GM18507 (cell line): ENCODE results near the gene STARD13.

Source experiments
- DNase-seq: peaks from one replicate; pipeline ENCODE4 v3.0.0; 2011; ENCODE audit warnings: low read depth; ENCODE audit not compliant: insufficient read length; ENCODE audit errors: extremely low spot score
- FAIRE-seq: peaks from 2 replicates; lab custom pipeline; 2011; peaks lifted over from hg19 to GRCh38; lab: Jason Lieb, UNC

The STARD13 gene

DNA sequence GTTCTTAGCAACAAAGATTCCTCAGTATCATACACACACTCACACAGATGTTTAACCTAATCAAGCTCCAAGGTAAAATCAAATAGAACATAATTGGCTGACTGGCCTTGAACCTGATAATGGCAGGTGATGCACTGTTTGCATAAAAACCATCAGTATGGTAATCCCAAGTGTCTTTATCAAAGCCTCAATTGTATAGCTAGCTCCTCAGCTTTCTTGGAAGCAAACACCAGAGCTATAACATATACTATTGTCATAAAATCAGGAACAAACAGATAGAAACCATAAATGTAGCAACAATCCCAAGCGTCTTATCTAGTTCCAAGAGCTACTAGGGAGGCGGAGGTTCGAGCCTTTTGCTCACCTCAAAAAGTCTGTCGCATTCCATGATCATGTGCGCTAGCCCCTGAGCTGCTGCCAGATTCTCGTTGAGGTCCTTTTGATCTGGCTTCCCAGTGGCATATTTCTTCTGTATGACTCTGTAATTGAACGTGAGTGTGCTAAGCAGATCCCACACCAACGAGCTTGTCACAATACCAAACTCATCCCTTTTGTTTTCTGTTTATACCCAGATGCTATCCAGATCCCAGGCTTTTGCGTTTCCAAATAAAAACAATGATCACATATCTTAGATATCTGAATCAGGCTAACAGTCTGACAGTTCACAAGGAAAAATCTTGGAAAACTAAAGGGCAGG lies 174.0 kb downstream of the STARD13 start:
- FAIRE-seq, result no peak
- no peak for DNase-seq

GRCh38 chr13:33110713-33111413 lies 174.7 kb downstream of the STARD13 start:
- FAIRE-seq, result peak; percentile 73

DNA sequence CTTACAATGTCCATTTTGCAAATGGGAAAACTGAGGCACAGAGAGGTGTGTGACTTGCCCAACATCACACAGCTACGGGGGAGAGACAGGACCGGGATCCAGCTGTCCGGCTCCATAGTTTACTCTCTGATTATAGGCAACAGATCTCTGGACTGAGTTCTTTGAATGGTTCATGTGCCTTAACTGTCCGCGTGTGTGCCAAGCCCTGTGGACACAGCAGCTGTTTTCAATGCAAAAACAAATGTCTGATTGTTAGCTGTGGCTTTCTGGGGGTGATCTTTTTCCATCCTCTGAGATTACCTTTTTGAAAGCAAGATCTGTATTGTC lies 175.2 kb downstream of the STARD13 start:
- FAIRE-seq (no peak), DNase-seq (no peak)

More at GRCh38 chr13:33110713-33111413, 174.7 kb downstream of the STARD13 start:
- DNase-seq, result peak; percentile 22

DNA sequence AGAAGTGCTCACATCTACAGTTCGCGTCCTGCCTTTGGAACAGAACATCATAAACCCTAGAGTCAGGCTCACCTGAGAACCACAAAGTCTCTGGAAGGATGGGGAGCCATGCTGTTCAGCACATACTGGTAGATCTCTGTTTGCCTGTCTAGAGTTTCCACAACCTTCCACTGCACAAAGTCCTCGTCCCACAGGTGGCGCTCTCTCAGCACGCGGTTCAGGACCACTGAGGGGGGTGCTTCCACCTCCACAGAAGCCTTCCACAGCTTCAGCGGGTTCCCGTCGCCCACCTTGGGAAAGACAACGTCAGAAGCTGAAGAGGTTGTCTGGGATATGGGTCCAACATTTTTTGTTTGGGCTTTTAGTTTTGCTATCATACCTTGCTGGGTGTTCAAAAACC lies 175.8 kb downstream of the STARD13 start:
- DNase-seq, result no peak

GRCh38 chr13:33109271-33109697 lies 176.3 kb downstream of the STARD13 start:
- FAIRE-seq (no peak), DNase-seq (no peak)

More for the DNA sequence above, 175.8 kb downstream of the STARD13 start:
- peak; percentile 91 for FAIRE-seq

DNA sequence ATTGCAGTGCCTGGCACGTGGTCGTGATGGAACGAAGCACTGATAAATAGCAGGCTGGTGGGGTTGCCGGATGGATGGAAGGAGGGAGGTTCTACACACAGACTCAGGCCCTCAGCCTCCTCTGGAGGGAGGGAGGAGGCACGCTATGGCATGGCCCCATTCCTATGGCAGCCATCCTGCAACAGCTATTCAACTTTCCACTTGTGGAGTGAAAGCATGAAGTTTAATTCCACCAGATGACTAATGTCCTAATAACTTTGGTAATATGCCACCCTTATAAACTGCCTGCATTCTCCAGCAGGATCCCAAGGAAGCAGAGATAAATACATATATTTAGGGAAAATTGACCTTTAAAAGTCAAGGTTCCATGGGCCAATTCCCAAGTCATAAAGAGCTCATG lies 176.9 kb downstream of the STARD13 start:
- DNase-seq (no peak), FAIRE-seq (no peak)

- DNase-seq (no peak), FAIRE-seq (no peak)
Observed at GRCh38 chr13:33107361-33107760, 178.2 kb downstream of the STARD13 start.

DNA sequence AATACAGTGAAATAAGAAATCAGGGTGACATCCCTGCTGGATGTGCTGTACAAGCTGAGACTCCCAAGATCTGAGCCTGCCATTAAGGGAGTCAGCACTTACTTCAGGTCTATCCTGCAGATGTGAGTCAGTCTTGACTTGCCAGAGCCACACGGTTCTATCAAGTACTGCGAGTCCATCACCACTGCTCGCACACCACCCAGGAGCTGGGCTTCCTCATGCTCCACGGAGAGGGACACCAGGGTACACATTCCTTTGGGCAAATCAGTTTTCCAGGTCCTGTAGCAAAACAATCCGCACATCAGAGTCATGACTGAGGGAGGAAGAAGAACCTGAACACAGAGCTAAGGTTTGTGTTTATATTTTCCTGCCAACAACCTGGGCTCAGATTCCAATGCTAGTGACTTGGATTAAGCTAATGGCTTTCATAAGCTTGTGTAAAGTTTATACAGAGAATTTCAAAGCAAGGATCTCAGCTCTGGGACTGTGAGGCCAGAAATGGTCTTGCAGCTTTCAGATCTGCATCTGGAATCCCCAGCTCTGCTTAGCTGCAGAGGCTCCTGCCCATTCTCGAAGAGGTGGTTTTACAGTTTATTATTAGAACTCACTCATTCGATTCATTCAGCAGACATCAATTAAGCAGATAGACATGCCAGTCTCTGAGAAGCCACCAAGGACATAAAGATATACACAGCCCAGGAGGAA lies 178.7 kb downstream of the STARD13 start:
- no peak for FAIRE-seq
- DNase-seq, result no peak

- DNase-seq (no peak), FAIRE-seq (no peak)
Observed at GRCh38 chr13:33105387-33106005, 180.1 kb downstream of the STARD13 start.

GRCh38 chr13:33103457-33103856 lies 182.1 kb downstream of the STARD13 start:
- FAIRE-seq (no peak), DNase-seq (no peak)

DNA sequence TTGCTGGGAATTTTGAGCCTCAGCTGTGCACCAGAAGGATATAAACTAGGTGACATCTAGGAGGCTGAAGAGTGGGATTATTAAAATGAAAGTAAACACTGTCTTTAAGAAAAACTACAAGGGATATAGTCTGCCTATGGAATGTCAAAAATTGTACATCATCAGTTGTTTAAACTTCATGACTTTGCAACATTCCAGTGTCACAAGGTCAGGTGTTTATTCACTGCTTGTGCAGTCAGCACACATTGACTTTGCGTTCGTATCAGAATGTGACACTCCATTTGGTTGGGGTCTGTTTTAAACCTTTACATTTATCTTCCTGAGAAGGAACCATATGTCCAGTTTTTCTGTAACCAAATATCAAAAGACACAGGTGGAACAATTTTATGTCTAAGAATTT lies 183.7 kb downstream of the STARD13 start:
- FAIRE-seq (no peak), DNase-seq (no peak)

- FAIRE-seq (no peak), DNase-seq (no peak)
Observed at GRCh38 chr13:33100886-33101285, 184.7 kb downstream of the STARD13 start.

GRCh38 chr13:33099860-33100259 lies 185.7 kb downstream of the STARD13 start:
- DNase-seq, result no peak
- FAIRE-seq, result no peak

- peak; percentile 42 for FAIRE-seq
Observed at GRCh38 chr13:33096886-33097605, 188.5 kb downstream of the STARD13 start.

DNA sequence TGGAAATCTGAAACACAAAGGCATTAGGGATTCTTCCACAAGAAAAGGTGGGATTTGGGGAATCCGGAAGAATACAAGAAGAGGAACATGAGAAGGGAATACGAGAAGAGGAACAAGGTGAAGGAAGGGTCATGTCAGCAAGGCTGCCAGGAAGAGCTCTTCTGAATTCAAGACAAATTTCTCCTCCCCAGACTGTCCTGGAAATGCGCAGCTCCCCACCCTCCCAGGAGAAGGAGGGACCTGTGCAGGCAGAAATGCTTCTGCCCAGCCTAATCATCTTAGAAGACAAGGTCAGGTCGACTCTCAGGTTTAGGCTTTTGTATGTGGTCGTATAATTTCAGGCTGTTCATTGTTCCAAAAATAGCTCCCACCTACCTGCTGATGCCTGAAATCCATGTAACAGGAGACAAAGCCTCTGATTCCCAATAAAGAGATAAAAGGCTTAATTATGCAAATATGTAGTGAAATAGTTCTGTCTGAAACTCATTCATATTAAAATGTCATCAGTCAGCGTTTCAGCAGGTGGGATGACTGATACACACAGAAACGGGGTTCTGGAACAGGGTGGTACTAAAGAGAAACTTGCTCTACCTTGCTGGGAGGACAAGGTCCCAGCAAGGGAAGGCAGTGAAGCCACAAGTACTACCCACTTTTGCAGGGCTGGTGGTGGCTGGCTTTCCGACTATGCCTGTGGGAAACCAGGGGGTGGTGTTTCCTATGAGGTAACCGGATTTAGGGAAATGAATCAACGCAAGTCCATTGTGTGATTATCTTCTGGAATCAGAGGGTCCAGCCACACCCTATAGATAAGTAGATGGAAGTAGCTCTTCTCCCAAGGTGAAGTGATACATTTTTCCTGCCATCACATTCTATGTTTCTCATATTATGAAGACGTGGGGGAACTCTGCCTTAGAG lies 193.2 kb downstream of the STARD13 start:
- no peak for FAIRE-seq
- DNase-seq, result no peak

More at GRCh38 chr13:33096886-33097605, 188.5 kb downstream of the STARD13 start:
- no peak for DNase-seq

- no peak for DNase-seq
- FAIRE-seq, result no peak
Observed at GRCh38 chr13:33091415-33091774, 194.2 kb downstream of the STARD13 start.

DNA sequence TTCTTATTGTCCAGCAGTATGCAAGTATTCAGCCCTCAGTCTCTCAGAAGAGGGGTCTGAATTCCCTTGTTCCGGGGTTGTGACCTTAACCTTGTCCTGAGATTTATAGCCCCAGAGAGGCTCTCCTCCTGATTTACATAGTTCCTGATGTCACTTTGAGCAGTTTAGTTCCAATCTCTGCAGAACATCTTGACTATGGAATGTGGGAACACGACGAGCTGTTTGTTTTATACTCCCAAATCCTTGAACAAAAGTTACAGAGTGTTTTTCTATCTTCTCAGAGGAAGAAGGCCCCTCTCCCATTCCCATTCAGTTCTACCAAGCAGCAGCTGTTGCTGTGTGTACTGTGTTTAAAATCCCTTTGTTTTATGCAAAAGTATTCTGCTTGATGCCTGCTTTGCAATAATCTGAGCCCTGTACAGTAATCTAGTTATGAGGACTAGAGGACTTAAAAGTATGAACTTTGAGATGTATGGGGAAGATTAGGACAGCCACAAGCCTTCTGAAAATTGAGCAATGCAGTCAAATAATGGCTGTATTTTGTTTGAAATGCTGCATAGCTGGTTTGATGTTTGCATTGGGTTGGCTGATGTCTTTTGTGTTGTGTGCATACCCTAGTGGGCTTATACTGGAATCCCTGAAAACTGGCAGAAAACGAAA lies 194.7 kb downstream of the STARD13 start:
- no peak for DNase-seq
- FAIRE-seq, result no peak

- DNase-seq, result no peak
- FAIRE-seq, result no peak
Observed at GRCh38 chr13:33089311-33089710, 196.2 kb downstream of the STARD13 start.
